Liver (tissue), 9 donors: Measurements from ENCODE around the gene WASF2. TPM values are rescaled to one million over a fixed set of nuclear protein-coding genes. Genes with fewer than 3 reads are reported as not detected.

Experiments used
- DNase-seq: peaks from one replicate; pipeline ENCODE4 v3.0.0-alpha.2; 2017; ENCODE audit warnings: low spot score
- H3K27ac ChIP-seq, 2 donors: one replicate each; pipeline ENCODE4 v1.7.0; 2013; ENCODE audit warnings: inconsistent platforms in 2 of 2, low read length in 2 of 2, control low read depth in 1 of 2, low read depth in 1 of 2, mild to moderate bottlenecking in 1 of 2
- H3K27me3 ChIP-seq, 4 donors: one replicate each; pipeline versions ENCODE4 v1.6.1 to v1.7.0; 2013; ENCODE audit warnings: low read length in 3 of 4, inconsistent platforms in 1 of 4, mild to moderate bottlenecking in 1 of 4, moderate library complexity in 1 of 4; ENCODE audit not compliant: control insufficient read depth in 4 of 4, insufficient read depth in 4 of 4
- H3K36me3 ChIP-seq, 4 donors: one replicate each; pipeline versions ENCODE4 v1.6.1 to v1.7.0; 2013; ENCODE audit warnings: low read length in 3 of 4, mild to moderate bottlenecking in 3 of 4, low read depth in 1 of 4, moderate library complexity in 1 of 4; ENCODE audit not compliant: control insufficient read depth in 4 of 4, insufficient read depth in 3 of 4
- H3K4me1 ChIP-seq, 4 donors: one replicate each; pipeline versions ENCODE4 v1.6.1 to v1.7.0; 2013; ENCODE audit warnings: low read length in 3 of 4, mild to moderate bottlenecking in 3 of 4, moderate library complexity in 1 of 4; ENCODE audit not compliant: control insufficient read depth in 4 of 4, insufficient read depth in 4 of 4
- H3K4me3 ChIP-seq, 3 donors: one replicate each; pipeline versions ENCODE4 v1.6.1 to v1.7.0; 2013; ENCODE audit warnings: low read length in 3 of 3, control low read depth in 1 of 3, low read depth in 1 of 3, mild to moderate bottlenecking in 1 of 3
- H3K9ac ChIP-seq, 2 donors: one replicate each; pipeline ENCODE4 v1.7.0; 2013; ENCODE audit warnings: low read length in 2 of 2, mild to moderate bottlenecking in 2 of 2, moderate library complexity in 2 of 2, control low read depth in 1 of 2, low read depth in 1 of 2
- H3K9me3 ChIP-seq, 4 donors: one replicate each; pipeline versions ENCODE4 v1.6.1 to v1.7.0; 2013; ENCODE audit warnings: low read length in 3 of 4; ENCODE audit not compliant: control insufficient read depth in 4 of 4
- ATF3 ChIP-seq: IDR thresholded peaks from 2 replicates; pipeline ENCODE4 v1.6.1; 2016; ENCODE audit warnings: antibody characterized with exemption
- CTCF ChIP-seq: fragments of 150-350 bp; IDR thresholded peaks from 2 replicates; pipeline ENCODE4 v1.5.1; 2017; ENCODE audit warnings: improper control_type of control experiment, low read depth, low read length; ENCODE audit not compliant: missing input control
- EGR1 ChIP-seq, 2 donors: IDR thresholded peaks; 2 replicates each; pipeline ENCODE4 v1.6.1; 2016 to 2018; ENCODE audit warnings: antibody characterized with exemption in 2 of 2, low read depth in 2 of 2
- FOXA1 ChIP-seq: IDR thresholded peaks from 2 replicates; pipeline ENCODE4 v1.6.1; 2016; ENCODE audit warnings: antibody characterized with exemption
- FOXA2 ChIP-seq: IDR thresholded peaks from 2 replicates; pipeline ENCODE4 v1.6.1; 2016; ENCODE audit warnings: antibody characterized with exemption
- GABPA ChIP-seq, 2 donors: IDR thresholded peaks in 1 of 2; conservative IDR thresholded peaks in 1 of 2; 2 replicates each; pipeline ENCODE4 v1.6.1; 2016; ENCODE audit warnings: antibody characterized with exemption in 2 of 2, mild to moderate bottlenecking in 1 of 2, moderate library complexity in 1 of 2
- HNF4A ChIP-seq, 2 donors: conservative IDR thresholded peaks; 2 replicates each; pipeline ENCODE4 v1.6.1; 2016; ENCODE audit warnings: antibody characterized with exemption in 2 of 2, mild to moderate bottlenecking in 2 of 2
- HNF4G ChIP-seq: IDR thresholded peaks from 2 replicates; pipeline ENCODE4 v1.6.1; 2016; ENCODE audit warnings: antibody characterized with exemption
- JUND ChIP-seq, 2 donors: IDR thresholded peaks; 2 replicates each; pipeline ENCODE4 v1.6.1; 2016; ENCODE audit warnings: antibody characterized with exemption in 2 of 2
- MAX ChIP-seq: IDR thresholded peaks from 2 replicates; pipeline ENCODE4 v1.6.1; 2016; ENCODE audit warnings: antibody characterized with exemption
- NR2F2 ChIP-seq: IDR thresholded peaks from 2 replicates; pipeline ENCODE4 v1.6.1; 2016; ENCODE audit warnings: antibody characterized with exemption
- RAD21 ChIP-seq, 2 donors: IDR thresholded peaks; 2 replicates each; pipeline ENCODE4 v1.6.1; 2016; ENCODE audit warnings: antibody characterized with exemption in 2 of 2, mild to moderate bottlenecking in 2 of 2
- REST ChIP-seq: IDR thresholded peaks from 2 replicates; pipeline ENCODE4 v1.6.1; 2016; ENCODE audit warnings: antibody characterized with exemption, mild to moderate bottlenecking
- RXRA ChIP-seq, 2 donors: IDR thresholded peaks; 2 replicates each; pipeline ENCODE4 v1.6.1; 2017 to 2018; ENCODE audit warnings: antibody characterized with exemption in 2 of 2, mild to moderate bottlenecking in 1 of 2
- SP1 ChIP-seq: IDR thresholded peaks from 2 replicates; pipeline ENCODE4 v1.6.1; 2018; ENCODE audit warnings: antibody characterized with exemption, mild to moderate bottlenecking
- TAF1 ChIP-seq: conservative IDR thresholded peaks from 2 replicates; pipeline ENCODE4 v1.6.1; 2016; ENCODE audit warnings: antibody characterized with exemption, mild to moderate bottlenecking
- YY1 ChIP-seq: IDR thresholded peaks from 2 replicates; pipeline ENCODE4 v1.6.1; 2016; ENCODE audit warnings: antibody characterized with exemption, mild to moderate bottlenecking
- ZBTB33 ChIP-seq: IDR thresholded peaks from 2 replicates; pipeline ENCODE4 v1.6.1; 2016; ENCODE audit warnings: antibody characterized with exemption
- WGBS: extraction: QIAGEN DNeasy Blood & Tissue Kit; methylation state at CpG from one replicate; pipeline ENCODE4 v1.1.7; 2013; 5-methylcytosine and 5-hydroxymethylcytosine counted together
- polyA plus RNA-seq, 2 donors: library from polyadenylated mRNA; stranded (reverse) in 1 of 2; unstranded in 1 of 2; fragments of 200-250 nt in 1 of 2; fragments of >200 nt in 1 of 2; fragmentation: Nextera tagmentation in 1 of 2; extraction: Ambion mirVana in 1 of 2; gene quantifications; one replicate each; pipeline versions ENCODE4 v1.2.1 to v1.2.3, GENCODE V29; 2013 to 2015
- total RNA-seq, 2 donors: library from RNA; depleted of rRNA; stranded (reverse); fragments of >200 nt; gene quantifications; one replicate each; pipeline ENCODE4 v1.2.3, GENCODE V29; 2014
- donor health status: healthy.
- donor health status: healthy.
- donor health status: healthy.
- donor health status: healthy.
- donor health status: healthy.

The WASF2 gene
- total and polyA plus RNA-seq, 4 donors, result 11.6 to 37.7 (median 18.7) TPM

GRCh38 chr1:27405074-27405473 is 84.9 kb downstream of the WASF2 start:
- no peak overlapping the region for H3K4me3 ChIP-seq
- no peak for DNase-seq
- H3K27me3 ChIP-seq, result no peaks in the 10 kb centered on the region
- peaks cover 3 to 30% (median 9%) of the 10 kb centered on the region in 4 donors for H3K36me3 ChIP-seq
- H3K9ac ChIP-seq, result no peak overlapping the region
- 68% methylated on average over 13 of the region's 13 CpGs for WGBS
- no peak for TF ChIP-seq SP1
- no peak for TF ChIP-seq ZBTB33
- TF ChIP-seq FOXA2, result no peak
- TF ChIP-seq ATF3, result no peak
- TF ChIP-seq YY1, result no peak
- TF ChIP-seq TAF1, result no peak
- TF ChIP-seq RXRA (IDR thresholded peaks at IDR 0.05), result no peak
- no peak for TF ChIP-seq FOXA1
- TF ChIP-seq MAX, result no peak
- TF ChIP-seq NR2F2, result no peak
- TF ChIP-seq JUND (IDR thresholded peaks at IDR 0.05), result no peak
- TF ChIP-seq REST, result no peak
- TF ChIP-seq HNF4G, result no peak
- TF ChIP-seq EGR1 (IDR thresholded peaks at IDR 0.05; ENCODE audit: low read depth in 2 of 2), result no peak
- no peak for TF ChIP-seq RAD21 (IDR thresholded peaks at IDR 0.05)
- no peak for TF ChIP-seq CTCF
- no peak for TF ChIP-seq GABPA (IDR thresholded peaks at IDR 0.05 in 1 of 2, conservative IDR thresholded peaks at IDR 0.05 in 1 of 2)
- TF ChIP-seq HNF4A (conservative IDR thresholded peaks at IDR 0.05), result no peak
- H3K9me3 ChIP-seq, result no peaks in the 10 kb centered on the region
- peaks cover 0 to 12% (median 2%) of the 10 kb centered on the region in 4 donors for H3K4me1 ChIP-seq
- H3K27ac ChIP-seq, result no peak overlapping the region
